ENCODE measurements around the gene C1orf198. TPM values are rescaled to one million over a fixed set of nuclear protein-coding genes. Genes with fewer than 3 reads are reported as not detected.

C1orf198 gene
- total RNA-seq, 2 experiments from 2014 or later, result 4.7 to 4.9 TPM

DNA sequence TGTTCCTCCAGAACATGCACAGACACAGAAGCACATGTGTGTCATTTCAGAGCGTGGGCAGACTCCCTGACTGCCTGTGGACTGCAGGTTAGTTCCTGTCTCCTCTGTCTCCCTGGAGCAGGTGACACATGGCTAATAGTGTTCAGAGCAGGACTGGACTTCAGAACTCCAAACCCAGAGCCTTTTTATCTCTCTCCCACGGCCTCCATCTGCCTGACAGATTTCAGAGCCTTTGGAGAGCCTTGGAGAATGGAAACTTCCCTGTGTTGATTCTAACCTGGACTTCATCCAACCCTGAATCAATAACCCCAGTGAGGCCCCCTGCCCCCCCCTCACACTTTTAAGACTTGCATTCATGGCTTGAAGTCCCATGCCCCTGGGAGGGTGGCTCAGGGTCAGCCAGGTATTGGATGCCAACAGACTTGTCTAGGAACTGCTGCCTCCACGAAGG is 44.4 kb downstream of the C1orf198 start:
- DNase-seq, result no peak
- H3K27ac Mint-ChIP-seq, result no peak overlapping the region
- H3K4me1 Mint-ChIP-seq (ENCODE audit: low read depth), result no peaks in the 10 kb centered on the region
- H3K36me3 Mint-ChIP-seq (ENCODE audit: low read depth), result no peaks in the 10 kb centered on the region
- intact Hi-C loops (cut with micrococcal nuclease), result no loop called here
- H3K4me3 Mint-ChIP-seq, result no peak overlapping the region
- peaks cover 3% of the 10 kb centered on the region for H3K27me3 Mint-ChIP-seq (ENCODE audit: low read depth)
- CTCF ChIA-PET, result no interaction called here
- H3K9me3 Mint-ChIP-seq, result no peaks in the 10 kb centered on the region

DNA sequence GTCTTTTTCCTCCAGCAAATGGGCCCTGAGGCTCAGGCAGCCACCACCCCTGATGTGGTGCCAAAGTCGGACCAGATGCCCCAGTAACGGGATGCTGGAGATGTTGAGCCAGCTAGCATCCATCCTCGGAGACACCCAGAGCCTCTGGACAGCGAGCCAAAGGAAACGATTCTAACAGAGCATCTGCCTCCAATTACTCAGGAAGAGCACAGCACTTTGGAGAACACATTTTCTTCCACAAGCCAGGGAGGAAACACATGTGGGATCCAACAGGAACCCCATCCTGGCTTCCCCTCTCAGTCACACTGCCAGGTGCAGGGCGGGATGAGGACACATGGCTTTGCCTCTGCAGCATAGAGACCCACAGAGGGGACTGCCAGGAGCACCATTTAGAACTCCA is 44.9 kb downstream of the C1orf198 start:
- intact Hi-C loops (cut with micrococcal nuclease), result no loop called here
- no peak for DNase-seq
- Mint-ChIP-seq H3K4me1 (ENCODE audit: low read depth) (no peaks in the 10 kb centered on the region), H3K36me3 (ENCODE audit: low read depth) (no peaks in the 10 kb centered on the region), H3K27me3 (ENCODE audit: low read depth) (peaks cover 3% of the 10 kb centered on the region), H3K9me3 (no peaks in the 10 kb centered on the region), H3K4me3 (no peak overlapping the region), H3K27ac (no peak overlapping the region)
- CTCF ChIA-PET, result no interaction called here

DNA sequence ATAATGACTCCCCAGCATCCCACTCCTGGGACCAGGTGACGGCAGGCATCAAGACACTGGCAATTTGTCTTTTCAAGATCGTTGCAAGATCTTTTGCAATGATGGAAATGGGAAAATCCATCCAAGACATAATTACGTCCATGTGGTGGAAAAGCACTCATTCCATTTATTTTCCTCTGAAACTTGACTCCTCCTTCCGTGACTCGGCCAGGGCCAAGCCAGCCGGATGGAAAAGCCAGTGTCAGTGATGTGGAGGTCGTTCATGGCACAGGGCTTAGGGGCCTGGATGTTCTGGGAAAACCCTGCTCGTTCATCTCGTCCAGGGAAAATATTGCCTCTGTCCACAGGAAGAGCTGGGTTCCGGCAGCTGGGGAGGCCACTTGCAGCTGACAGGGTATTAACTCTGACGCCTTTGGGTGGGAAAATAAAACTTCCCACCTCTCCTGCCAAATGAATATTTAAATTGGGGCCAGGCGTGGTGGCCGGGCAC is 46.2 kb downstream of the C1orf198 start:
- CTCF ChIA-PET, result interaction anchor here (0.6 kb wide), 1 partner anchor 909 kb away, joined by 3 read pairs; no protein-coding TSS in a partner anchor
- H3K27ac Mint-ChIP-seq, result no peak overlapping the region
- H3K9me3 Mint-ChIP-seq, result no peaks in the 10 kb centered on the region
- H3K36me3 Mint-ChIP-seq (ENCODE audit: low read depth), result no peaks in the 10 kb centered on the region
- DNase-seq, result no peak
- intact Hi-C loops (cut with micrococcal nuclease), result no loop called here
- H3K27me3 Mint-ChIP-seq (ENCODE audit: low read depth), result peaks cover 10% of the 10 kb centered on the region
- H3K4me3 Mint-ChIP-seq, result no peak overlapping the region
- H3K4me1 Mint-ChIP-seq (ENCODE audit: low read depth), result no peaks in the 10 kb centered on the region

DNA sequence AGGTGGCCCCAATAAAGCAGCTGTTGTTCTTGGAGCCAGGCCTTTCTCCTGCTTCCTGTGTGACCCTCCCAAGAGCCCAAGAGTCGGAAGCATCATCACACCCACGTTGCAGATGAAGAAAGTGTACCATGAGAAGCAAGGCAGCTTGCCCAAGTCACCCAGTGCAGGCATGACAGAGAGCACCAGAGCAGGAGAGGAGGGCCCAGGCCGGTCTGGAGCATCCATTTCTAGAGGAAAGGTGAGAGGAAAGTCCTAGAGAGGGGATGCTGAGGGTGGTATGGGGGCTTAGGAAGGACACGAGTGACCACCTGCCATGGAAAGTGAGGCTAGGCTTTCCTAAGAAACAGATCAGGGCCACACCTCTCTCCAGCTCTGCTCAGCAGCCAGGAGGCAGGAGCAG is 47.0 kb downstream of the C1orf198 start:
- peaks cover 11% of the 10 kb centered on the region for H3K27me3 Mint-ChIP-seq (ENCODE audit: low read depth)
- intact Hi-C loops (cut with micrococcal nuclease), result no loop called here
- H3K36me3 Mint-ChIP-seq (ENCODE audit: low read depth), result no peaks in the 10 kb centered on the region

DNA sequence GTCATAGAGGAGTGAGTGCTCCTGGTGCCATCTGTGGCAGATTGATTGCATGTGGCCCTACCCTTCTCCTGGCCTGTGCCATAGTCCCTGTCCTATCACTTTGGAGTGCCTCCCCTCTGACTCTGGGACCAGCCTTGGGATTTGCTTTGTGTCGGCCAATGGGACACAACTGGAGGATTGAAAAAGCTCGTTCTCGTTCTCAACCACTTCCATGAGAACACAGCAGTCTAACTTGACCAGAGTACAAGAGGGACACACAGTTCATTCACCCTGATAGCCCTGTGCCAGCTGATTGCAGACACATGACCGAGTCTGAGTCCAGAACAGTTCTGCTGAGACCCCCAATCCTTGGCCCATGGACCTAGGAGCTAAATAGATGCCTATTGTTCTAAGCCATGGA is 47.8 kb downstream of the C1orf198 start:
- Mint-ChIP-seq H3K27ac (no peak overlapping the region), H3K4me3 (no peak overlapping the region), H3K4me1 (ENCODE audit: low read depth) (no peaks in the 10 kb centered on the region), H3K9me3 (no peaks in the 10 kb centered on the region), H3K27me3 (ENCODE audit: low read depth) (peaks cover 11% of the 10 kb centered on the region), H3K36me3 (ENCODE audit: low read depth) (no peaks in the 10 kb centered on the region)
- no peak for DNase-seq
- CTCF ChIA-PET, result no interaction called here
- intact Hi-C loops (cut with micrococcal nuclease), result no loop called here

More for the DNA sequence above, 47.0 kb downstream of the C1orf198 start:
- Mint-ChIP-seq H3K9me3 (no peaks in the 10 kb centered on the region), H3K4me1 (ENCODE audit: low read depth) (no peaks in the 10 kb centered on the region), H3K27ac (no peak overlapping the region), H3K4me3 (no peak overlapping the region)
- DNase-seq, result no peak
- CTCF ChIA-PET, result no interaction called here

DNA sequence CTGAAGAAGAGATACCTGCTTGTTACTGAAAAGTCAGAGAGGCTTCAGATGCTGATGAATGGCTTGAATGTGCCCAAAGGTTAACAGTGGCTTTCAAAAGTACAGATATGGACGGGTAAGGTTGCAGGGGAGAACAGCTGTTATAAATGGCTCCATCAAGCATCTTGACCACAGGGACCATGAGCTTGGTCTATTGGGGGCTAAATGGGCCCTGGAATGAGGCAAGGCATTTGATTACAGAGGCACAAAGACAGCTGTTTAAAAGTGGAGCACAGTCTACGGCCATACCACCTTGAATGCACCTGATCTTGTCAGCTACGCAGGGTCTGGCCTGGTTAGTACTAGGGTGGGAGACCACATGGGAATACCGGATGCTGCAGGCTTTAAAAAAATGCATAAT is 48.3 kb downstream of the C1orf198 start:
- Mint-ChIP-seq H3K27me3 (ENCODE audit: low read depth) (peaks cover 9% of the 10 kb centered on the region), H3K36me3 (ENCODE audit: low read depth) (no peaks in the 10 kb centered on the region), H3K4me3 (no peak overlapping the region), H3K27ac (no peak overlapping the region), H3K9me3 (no peaks in the 10 kb centered on the region), H3K4me1 (ENCODE audit: low read depth) (no peaks in the 10 kb centered on the region)
- no peak for DNase-seq
- CTCF ChIA-PET, result no interaction called here
- intact Hi-C loops (cut with micrococcal nuclease), result no loop called here

DNA sequence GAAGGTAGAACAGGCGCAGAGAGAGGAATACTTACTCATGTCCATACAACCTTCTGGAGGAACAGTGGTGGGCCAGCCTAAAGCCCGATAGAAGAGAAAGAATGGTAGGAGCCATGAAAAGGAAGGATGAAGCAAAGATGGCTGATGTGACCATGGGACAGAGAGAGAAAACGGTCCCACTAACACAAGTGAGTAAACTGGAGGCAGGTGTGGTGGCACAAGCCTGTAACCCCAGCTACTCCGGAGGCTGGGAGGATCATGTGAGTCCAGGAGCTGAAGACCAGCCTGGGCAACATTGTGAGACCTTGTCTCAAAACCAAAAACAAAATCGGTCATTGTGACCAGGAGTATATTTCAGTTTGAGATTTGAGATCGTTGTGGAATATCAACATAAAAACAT is 49.4 kb downstream of the C1orf198 start:
- no peak overlapping the region for H3K27ac Mint-ChIP-seq
- DNase-seq, result no peak
- intact Hi-C loops (cut with micrococcal nuclease), result no loop called here
- H3K4me1 Mint-ChIP-seq (ENCODE audit: low read depth), result no peaks in the 10 kb centered on the region
- no peaks in the 10 kb centered on the region for H3K36me3 Mint-ChIP-seq (ENCODE audit: low read depth)
- peaks cover 1% of the 10 kb centered on the region for H3K9me3 Mint-ChIP-seq
- no peak overlapping the region for H3K4me3 Mint-ChIP-seq
- H3K27me3 Mint-ChIP-seq (ENCODE audit: low read depth), result peaks cover 10% of the 10 kb centered on the region
- CTCF ChIA-PET, result no interaction called here

DNA sequence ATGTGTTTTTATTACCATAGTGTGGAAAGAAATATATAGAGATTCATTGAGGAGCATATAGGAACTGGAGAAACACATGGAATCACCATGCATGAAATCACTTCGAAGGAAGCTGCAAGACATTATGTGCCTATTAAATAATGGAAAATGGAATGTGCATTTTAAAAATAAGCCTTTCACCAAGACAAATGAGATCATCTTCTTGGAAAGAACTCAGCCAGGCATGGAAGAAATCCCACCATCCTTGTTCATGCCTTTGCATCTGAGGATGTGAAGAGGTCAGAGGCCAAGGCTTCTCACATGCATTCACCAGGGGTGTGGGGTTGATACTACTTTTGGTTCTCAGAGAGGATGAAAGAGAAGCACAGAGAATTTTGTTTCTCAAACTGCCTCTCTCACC is 50.0 kb downstream of the C1orf198 start:
- no peak for DNase-seq
- no peak overlapping the region for H3K27ac Mint-ChIP-seq
- peaks cover 5% of the 10 kb centered on the region for H3K9me3 Mint-ChIP-seq
- no peaks in the 10 kb centered on the region for H3K4me1 Mint-ChIP-seq (ENCODE audit: low read depth)
- CTCF ChIA-PET, result no interaction called here
- H3K36me3 Mint-ChIP-seq (ENCODE audit: low read depth), result peaks cover 2% of the 10 kb centered on the region
- intact Hi-C loops (cut with micrococcal nuclease), result no loop called here
- H3K4me3 Mint-ChIP-seq, result no peak overlapping the region
- peaks cover 13% of the 10 kb centered on the region for H3K27me3 Mint-ChIP-seq (ENCODE audit: low read depth)

DNA sequence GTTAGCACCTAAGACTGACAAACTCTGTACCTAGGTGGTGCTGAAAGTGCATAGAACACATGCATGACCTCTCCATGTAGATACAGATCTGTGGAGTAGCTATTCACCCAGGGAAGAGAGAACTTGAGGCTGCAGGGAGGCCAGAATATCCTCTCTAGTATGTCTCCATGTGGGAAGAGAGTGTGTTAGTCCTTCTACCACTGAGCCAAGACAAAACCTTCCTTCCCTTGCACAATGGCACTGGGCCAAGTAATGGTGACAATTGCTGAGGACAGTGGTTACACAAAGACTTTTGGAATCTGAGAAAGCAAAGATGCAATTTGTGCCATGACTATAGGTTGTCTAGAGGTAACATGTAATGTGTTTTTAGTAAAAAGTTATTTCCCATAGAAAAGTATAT is 52.3 kb downstream of the C1orf198 start:
- CTCF ChIA-PET, result no interaction called here
- DNase-seq, result no peak
- Mint-ChIP-seq H3K27me3 (ENCODE audit: low read depth) (peaks cover 13% of the 10 kb centered on the region), H3K36me3 (ENCODE audit: low read depth) (peaks cover 4% of the 10 kb centered on the region), H3K27ac (no peak overlapping the region), H3K9me3 (peaks cover 21% of the 10 kb centered on the region), H3K4me1 (ENCODE audit: low read depth) (no peaks in the 10 kb centered on the region), H3K4me3 (no peak overlapping the region)
- intact Hi-C loops (cut with micrococcal nuclease), result no loop called here

DNA sequence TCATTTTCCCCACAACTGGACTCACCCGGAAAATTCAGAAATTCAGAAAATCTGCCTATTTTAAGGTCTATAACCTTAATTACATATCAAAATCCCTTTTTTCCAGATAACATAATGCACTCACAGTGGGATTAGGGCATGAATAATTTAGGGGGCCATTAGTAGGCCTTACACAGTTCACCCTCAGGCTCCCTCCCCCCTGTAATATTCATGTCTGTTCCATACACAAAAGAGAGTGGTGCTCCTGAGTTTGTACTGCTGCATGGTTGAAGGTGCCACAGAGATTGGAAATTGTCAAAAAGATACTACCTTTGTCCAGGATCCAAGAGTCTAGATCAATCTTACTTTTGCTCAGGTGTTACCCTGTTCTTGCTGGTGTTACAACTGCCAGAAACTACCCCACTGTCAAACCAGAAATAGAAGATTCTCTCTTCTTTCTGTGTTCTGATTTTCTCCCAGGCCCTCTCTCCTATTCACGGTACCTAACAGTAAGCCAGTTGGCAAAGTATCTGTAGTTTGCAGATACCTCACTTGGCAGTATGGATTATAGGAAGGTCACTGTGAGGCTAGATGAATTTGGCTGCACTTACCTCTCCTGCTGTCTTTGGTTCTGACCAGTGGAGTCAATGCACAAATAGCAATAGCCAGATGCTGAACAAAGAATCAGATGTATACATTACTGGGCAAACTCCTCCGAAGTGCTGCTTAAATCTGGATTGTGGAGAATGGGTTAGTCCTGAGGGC is 53.2 kb downstream of the C1orf198 start:
- Mint-ChIP-seq H3K27ac (no peak overlapping the region), H3K4me1 (ENCODE audit: low read depth) (no peaks in the 10 kb centered on the region), H3K27me3 (ENCODE audit: low read depth) (peaks cover 13% of the 10 kb centered on the region), H3K36me3 (ENCODE audit: low read depth) (peaks cover 4% of the 10 kb centered on the region), H3K9me3 (peaks cover 21% of the 10 kb centered on the region), H3K4me3 (no peak overlapping the region)
- DNase-seq, result no peak
- CTCF ChIA-PET, result no interaction called here
- intact Hi-C loops (cut with micrococcal nuclease), result no loop called here

DNA sequence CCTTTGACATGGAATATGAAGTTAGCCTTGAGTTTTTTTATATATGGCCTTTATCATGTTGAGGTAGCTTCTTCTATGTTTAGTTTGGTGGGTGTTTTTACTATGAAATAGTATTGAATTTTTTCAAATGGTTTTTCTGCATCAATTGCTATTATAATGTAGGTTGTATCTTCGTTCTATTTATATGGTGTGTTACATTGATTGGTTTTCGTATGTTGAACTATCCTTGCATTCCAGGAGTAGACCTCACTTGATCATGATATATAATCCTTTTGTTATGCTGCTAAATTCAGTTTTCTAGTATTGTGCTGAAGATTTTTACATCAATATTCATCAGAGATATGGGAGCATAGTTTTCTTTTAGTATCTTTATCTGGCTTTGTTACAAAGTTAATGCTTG is 55.8 kb downstream of the C1orf198 start:
- H3K27me3 Mint-ChIP-seq (ENCODE audit: low read depth), result peaks cover 9% of the 10 kb centered on the region
- no peak overlapping the region for H3K27ac Mint-ChIP-seq
- H3K9me3 Mint-ChIP-seq, result peaks cover 21% of the 10 kb centered on the region
- H3K4me1 Mint-ChIP-seq (ENCODE audit: low read depth), result no peaks in the 10 kb centered on the region
- CTCF ChIA-PET, result no interaction called here
- DNase-seq, result no peak
- H3K4me3 Mint-ChIP-seq, result no peak overlapping the region
- intact Hi-C loops (cut with micrococcal nuclease), result no loop called here
- H3K36me3 Mint-ChIP-seq (ENCODE audit: low read depth), result peaks cover 4% of the 10 kb centered on the region

DNA sequence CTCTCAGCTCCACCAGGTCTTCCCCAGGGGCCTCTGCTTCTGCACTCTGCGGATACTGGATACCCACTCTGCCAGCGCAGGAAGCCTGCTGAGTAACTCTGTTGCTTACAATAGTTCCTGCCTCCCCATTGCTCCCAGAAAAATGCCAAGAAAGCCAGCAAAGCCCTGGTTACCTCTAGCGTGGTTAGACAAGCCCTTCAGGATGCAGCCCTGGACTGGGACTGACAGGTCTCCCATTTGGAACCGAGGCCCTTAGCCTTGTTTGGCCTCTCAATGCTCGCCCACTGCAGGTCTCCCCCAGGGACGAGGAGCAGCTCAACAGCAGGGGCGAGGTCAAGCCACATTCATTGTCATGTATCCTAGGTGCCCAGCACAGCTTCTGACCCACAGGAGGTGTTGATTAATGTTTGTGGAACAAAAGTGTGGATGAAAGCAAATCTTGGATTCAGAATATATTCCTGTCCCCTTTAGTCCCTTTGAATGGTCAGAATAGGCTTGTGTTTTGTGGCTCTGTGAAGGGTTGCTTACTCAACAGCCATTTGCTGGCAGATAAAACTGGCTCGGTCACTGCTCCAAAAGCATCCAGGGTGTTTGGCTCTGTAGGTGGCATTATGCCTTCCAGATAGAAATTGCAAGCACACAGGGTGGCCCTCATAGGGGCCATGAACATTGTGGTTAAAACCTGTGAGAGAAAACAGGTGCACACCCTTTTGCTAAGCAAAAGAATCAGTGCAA is 58.9 kb downstream of the C1orf198 start:
- no peak overlapping the region for H3K27ac Mint-ChIP-seq
- intact Hi-C loops (cut with micrococcal nuclease), result no loop called here
- DNase-seq, result no peak
- H3K36me3 Mint-ChIP-seq (ENCODE audit: low read depth), result peaks cover 4% of the 10 kb centered on the region
- H3K4me1 Mint-ChIP-seq (ENCODE audit: low read depth), result no peaks in the 10 kb centered on the region
- H3K4me3 Mint-ChIP-seq, result no peak overlapping the region
- CTCF ChIA-PET, result no interaction called here
- H3K27me3 Mint-ChIP-seq (ENCODE audit: low read depth), result peaks cover 4% of the 10 kb centered on the region
- H3K9me3 Mint-ChIP-seq, result peaks cover 24% of the 10 kb centered on the region

DNA sequence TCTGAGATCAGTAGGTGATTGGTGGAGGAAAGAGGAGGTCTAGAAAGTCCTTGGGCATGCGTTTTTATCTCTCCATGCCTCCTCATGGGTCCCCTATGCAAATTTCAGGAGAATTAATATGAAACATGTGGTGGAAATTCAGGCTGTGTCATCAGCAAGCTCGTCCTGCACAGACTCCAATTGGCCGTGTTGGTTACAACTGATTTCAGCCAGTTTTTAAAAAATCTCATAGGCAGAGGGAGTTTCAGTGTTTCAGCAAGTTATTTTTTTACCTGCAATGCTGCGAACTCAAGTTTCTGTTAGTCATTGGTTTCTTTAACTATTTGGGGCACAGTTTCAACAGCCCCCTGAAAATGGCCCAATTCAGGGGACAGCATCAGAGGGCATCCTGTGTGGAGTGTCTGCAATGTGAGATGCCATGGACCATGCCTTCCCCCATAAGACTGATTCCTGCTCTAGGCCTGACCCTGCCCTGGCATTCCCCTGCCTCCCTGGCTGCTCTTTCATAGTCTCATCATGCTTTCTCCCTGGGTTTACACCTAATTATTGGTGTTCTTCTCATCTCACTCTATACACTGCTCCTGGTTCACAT is 59.9 kb downstream of the C1orf198 start:
- Mint-ChIP-seq H3K27ac (no peak overlapping the region), H3K4me3 (no peak overlapping the region), H3K4me1 (ENCODE audit: low read depth) (no peaks in the 10 kb centered on the region), H3K9me3 (peaks cover 19% of the 10 kb centered on the region), H3K36me3 (ENCODE audit: low read depth) (peaks cover 3% of the 10 kb centered on the region), H3K27me3 (ENCODE audit: low read depth) (no peaks in the 10 kb centered on the region)
- DNase-seq, result no peak
- CTCF ChIA-PET, result no interaction called here
- intact Hi-C loops (cut with micrococcal nuclease), result no loop called here
